HTERT RPE-1 (cell line): ENCODE measurements around the gene FKBP1A.

ENCODE experiments used
- in situ Hi-C: fragments of 300-500 bp; cut with MboI; formaldehyde crosslinking; loops from 4 replicates; pipeline ENCODE4 v1.14.3; 2020; ENCODE audit warnings: low sequenced_read_pairs

Gene FKBP1A

DNA sequence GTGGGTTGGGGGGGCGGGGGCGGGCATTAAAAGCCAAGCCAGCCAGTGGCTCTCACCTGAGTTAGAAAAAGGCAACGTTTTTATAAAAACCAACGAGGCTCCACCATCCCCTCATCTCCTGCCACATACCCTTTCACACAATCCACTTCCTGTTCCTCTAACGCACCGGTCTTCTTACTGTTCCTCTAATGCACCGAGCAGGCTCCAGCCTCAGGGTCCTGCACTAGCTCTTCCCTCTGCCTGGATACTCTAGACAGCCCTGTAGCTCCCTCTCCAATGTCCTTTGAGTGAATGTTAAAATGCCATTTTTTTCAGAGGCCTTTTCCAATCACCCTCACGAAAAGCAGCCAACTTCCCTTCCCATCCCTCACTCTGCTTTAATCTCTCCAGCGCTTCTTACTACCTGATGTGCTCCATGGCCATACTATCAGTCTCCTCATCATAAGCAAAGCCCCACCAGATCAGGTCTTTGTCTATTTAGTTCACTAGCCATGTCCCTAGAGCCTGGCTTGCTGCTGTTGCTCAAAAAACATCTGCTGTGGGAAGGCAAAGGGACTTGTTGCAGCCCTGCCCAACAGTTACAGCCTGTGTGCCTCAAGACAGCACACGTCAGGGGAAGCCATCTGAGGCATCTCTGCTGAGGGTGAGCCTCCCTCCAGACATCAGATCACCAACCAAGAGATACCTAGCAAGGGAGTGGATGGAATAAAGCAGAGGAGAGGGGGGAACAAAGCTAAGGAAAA lies 3.9 kb downstream of the FKBP1A start:
- in situ Hi-C loops = no loop called here

DNA sequence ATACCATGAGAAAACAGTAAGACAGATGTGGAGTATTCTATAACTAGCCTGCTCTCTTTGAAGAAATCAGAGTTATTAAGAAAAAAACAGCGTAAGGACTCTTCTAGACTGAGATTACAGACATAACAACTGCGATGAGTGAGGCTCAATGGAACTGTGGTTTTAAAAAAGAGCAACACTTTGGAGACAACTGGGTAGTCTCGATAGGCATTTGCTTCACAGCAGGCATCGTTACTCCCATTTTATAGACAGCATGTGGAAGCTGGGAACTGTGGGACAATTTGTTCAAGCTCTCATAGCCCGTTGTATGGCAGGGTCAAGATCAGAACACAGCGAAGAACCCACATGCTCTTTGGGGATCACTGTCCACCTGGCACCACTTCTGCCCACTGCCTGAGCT lies 4.6 kb downstream of the FKBP1A start:
- in situ Hi-C loops = no loop called here

DNA sequence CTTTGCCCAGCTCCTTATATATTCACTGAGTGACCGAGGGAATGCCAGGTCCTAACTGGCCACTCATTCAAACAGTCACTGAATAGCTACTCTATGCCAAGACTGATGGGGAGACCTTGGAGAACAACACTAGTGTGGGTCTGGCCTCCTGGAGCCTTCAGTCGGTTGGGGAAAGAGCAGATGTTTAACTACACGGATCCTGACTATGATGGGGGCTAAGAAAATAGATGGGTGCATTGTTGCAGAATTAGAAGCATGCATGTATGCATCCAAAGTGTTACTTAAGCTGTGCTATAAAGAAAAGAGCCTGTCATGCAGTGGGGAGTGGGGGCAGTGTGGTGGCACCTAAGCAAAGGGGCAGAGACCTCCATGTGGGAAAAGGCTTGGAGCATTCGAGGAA lies 6.5 kb downstream of the FKBP1A start:
- in situ Hi-C loops = no loop called here

DNA sequence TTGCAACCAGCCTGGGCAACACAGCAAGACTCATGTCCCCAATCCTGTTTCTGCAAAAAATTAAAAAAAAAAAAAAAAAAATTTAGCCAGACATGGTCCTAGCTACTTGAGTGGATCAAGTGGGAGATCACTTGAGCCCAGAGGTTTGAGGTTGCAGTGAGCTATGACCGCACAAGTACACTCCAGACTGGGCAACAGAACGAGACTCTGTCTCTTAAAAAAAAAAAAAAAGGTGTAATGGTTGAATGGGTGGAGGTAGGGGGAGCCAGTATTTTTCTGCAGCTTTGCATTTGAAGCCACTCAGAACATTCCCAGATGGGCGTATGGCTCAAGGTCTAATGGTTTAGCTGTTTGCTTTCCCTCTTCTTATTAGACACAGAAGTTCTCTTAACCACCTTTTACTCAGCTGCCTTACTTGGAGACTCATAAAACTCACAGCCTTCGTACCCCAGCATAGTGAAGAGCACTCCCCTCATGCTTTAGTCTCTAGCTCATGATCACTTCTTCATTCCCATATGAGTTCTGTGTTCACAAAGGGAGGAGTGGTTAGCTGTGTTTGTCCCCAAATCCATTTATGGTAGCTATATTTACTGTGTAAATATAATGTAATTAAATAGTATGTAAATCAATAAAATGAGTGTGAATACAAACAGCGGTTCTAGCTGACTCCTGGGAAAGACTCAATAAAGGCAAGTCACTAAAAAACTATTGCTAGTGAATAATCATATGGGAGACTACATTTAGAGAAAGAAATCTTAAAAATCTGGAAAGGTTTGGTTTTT lies 9.0 kb downstream of the FKBP1A start:
- in situ Hi-C loops = no loop called here

DNA sequence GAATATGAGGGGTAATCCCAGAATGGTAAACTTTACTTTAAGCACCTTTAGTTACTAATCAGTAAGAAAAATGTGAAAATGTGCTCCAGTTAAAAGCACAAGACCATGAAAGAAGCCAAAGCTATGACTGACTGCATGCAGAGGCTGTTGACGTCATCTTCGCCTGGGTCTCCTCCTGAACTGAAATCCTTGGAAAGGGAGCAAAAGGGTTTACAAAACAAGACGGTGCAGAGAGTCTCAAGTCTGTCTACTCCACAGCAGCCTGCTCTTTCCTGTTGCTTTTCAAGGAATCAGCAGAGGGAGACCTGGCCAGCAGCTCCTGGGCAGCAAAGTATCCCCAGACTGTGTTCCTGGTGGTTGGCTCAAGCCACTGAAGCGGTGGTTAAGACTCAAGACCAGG lies 10.2 kb downstream of the FKBP1A start:
- in situ Hi-C loops = no loop called here

DNA sequence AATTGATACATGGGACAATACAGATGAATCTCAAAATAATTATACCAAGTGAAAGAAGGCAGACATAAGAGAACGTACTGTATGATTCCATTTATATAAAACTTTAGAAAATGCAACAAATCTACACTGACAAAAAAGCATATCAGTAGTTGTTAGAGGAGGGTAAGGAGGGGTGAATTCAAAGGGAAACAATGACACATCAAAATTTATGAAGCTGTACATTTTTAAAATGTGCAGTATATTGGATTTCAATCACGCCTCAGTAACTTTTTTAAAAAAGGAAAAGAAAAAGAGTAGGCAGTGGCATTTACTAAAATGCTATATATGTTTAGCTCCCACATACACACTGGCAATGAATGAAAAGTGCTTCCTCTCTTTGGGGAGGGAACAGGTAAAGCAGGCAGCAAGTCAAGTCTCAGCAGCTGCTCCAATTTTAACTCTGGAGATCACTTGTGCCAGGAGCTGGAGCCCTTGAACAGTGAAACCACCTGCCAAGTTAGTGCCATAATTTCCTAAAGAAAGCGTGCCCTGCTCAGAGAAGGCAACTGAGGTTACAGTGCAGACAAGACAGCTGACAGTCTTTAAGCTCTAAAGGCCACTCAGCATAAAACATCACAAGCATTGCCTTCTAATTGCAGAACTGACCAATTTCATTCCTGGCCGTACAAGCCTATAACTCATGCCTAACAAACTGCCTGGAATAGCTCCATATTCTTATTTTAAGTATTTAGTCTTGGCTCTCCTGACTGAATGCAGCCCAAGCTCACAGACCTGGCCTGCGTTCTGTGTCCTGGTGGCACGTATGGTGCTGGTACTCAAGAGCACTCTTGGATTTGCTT lies 10.9 kb downstream of the FKBP1A start:
- in situ Hi-C loops = no loop called here

DNA sequence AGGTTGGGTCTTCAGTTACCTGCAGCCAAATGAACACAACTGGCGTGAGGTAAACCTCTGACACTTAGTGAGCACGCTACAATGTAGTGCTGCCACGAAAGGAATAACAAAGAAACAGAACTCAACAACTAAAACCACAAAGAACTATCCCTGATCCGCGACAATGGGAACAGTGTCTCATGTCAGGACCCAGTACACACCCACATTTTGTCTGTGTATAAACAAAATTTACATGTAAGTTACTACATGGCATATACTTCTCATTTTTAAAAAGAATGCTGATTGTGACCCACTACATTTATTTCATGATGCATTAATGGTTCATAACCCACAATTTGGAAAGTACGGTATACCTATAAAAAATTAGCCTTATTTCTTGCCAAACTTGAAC lies 14.1 kb downstream of the FKBP1A start:
- in situ Hi-C loops = no loop called here

DNA sequence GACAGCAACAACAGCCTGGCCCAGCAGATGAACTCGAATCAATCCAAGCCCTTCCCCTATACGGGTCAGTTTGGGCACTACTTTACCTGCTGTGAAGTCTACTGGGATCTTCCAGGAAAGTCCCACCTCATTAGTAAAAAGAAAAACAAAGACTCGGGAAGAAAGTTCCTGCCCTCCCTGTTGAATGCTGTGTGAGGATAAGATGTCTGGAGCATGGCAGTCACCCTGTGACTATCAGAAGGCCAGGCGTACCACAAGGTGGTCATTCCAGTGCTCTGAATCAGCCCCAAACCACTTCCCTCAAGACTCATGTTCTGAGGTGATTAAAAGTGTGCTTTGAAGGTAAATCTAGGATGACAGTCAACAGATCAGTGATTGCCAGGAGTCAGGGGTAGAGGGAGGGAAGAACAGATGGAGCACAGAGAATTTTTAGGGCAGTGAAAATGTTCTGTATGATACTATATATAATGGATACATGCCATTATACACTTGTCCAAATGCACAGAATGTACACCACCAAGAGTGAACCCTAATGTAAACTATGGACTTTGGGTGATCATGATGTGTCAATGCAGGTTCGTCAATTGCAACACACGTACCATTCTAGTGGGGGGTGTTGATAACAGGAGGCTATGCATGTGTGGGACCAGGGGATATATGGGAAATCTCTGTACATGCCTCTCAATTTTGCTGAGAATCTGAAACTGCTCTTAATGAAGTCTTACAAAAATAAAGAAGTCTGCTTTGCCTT lies 14.7 kb downstream of the FKBP1A start:
- in situ Hi-C loops = no loop called here

DNA sequence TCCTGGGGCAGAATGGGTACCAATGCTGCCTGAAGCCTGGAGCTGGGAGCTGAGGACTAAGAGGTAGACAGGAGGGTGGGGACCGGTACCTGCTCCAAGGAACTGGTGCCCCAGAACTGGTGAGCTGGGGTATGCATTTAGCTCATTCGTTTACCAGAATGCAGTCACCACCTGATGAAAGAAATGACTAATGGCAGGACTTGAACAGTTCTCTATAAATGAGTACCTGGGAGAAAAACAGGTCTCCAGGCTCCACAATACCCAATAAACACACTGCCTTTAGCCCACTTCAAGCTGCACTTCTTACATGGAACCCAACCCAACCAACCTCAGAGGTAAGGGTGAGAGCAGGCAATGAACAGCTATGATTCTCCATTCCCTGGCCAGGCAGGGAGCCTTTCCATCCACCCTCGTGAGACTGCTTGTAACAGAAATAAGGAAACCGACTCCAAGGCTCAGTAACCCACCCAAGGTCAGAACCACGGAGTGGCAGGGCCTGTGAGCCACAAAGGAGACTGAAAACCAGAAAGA lies 15.4 kb downstream of the FKBP1A start:
- in situ Hi-C loops = no loop called here

DNA sequence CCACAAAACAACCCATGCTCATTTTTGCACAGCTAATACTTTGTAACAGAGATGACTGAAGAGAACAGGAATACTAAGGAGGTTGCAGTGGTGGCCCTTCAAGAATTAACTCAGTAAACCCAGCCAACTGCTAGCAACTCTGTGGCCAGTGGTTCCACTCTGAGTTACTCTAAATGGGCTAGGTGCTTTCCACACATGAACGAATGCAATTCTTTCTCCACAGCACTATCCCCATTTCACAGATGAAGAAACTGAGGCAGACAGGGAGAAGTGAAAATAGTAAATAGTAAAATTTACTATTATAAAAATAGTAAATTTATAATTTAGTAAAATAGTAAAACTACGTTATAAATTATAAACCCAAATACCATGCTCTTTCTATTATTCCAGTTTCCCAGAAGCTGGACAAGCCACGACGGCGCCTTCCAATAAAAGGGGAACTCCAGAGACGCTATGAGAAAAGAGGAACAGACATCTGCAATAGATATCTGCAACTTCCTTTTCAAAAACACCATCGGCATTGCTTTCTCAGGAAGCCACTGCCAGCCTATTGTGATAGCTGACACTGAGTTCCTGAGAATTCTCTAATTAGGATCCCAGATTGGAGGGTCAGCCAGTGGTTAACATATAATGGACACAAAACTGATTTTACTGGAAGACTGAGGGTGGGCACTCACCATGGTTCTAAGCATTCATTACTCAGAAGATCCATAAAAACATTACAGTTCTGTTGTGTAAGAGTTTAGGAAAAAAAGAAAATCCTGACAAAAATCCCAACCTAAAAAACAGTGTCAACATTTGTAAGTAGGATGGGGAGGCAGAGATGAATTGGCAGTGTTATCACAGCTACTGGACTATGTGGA lies 16.2 kb downstream of the FKBP1A start:
- in situ Hi-C loops = no loop called here

DNA sequence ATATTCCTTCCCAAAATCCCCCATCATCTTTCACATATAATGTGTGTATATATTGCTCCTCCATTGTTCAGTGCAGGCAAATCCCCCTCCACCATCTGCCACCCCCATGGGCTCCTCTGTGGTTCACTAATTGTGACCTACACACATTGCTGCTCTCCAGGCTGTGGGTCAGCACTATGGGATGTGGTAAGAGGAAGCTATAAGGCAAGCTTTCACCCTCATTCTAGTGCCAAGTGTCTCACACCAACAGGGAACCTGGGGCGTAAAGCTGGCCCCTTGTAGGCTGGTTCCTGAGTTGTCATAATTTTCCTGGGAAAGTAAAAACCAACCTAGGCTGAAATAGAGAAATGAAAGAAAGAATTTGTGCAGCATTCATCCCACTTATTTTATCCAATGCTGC lies 16.8 kb downstream of the FKBP1A start:
- in situ Hi-C loops = no loop called here

DNA sequence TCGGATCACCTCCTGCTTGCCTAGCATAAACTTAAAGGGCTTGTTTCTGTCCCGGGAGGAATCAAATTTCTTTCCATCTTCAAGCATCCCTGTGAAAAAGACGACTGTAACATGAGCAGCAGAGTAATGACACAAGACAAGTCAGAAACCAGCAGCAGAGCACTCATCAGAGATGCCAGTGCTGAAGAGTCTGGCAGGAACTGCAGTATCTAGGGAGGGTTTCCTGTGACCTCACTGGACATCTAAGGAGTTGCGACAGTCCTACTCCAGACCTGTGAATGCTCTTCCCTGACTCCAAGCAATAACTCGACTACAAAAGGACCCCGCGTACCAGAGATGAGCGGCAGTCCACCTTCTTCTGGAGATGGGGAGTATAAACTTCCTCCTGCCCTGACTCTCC lies 17.3 kb downstream of the FKBP1A start:
- in situ Hi-C loops = no loop called here

DNA sequence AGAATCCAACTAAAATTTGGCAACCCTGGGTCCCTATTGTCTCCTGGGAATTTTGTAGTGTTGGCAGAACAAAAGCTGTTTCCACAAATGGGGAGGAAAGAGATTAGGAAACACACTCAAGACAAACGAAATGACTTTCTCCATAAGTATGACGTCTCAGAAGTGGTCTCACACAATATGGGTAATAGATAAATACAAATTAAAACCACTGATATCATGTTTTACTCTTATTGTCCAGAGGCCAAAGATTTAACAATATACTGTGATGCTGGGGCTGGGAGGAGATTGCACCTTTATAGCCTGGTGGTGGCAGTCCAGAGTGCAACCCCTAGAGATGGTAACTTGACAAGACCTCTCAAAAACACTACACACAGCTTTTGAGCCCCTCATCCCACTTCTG lies 18.6 kb downstream of the FKBP1A start:
- in situ Hi-C loops = no loop called here

DNA sequence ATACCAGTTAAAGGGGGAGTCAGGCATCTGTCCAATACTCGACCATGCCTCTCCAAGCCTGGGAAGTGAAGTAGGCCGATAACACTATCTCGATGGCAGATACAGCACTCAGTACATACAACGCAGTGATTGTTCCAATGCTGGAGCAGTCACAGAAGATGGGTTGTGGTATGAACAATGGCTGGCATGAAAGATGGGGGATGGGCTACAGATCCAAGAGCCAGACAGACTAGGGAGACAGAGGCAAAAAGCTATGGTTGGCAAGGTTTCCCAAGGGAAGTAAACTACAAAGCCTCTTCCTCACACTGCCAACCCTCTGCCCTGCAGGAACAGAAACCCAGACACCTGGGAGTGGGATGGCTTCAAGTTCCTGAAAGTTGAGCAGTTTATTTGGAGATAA lies 19.2 kb downstream of the FKBP1A start:
- in situ Hi-C loops = no loop called here

DNA sequence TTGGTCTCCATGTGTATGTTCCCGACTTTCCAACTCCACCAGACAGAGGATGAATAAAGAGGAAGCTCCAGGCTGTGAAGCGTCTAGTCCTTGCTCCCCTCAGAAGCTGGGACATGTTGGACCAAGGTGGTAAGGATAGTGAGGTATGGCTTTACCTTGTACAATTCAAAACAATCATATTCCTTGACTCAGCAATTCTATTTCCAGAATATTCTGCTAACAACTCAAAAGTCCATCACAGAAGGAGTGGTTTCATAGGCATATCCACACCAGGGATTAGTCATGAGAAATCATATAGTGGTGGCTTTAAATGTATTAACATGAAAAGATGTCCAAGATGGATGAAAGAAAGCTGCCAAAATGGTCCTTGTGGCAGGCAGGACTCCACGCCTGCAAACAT lies 19.8 kb downstream of the FKBP1A start:
- in situ Hi-C loops = no loop called here

DNA sequence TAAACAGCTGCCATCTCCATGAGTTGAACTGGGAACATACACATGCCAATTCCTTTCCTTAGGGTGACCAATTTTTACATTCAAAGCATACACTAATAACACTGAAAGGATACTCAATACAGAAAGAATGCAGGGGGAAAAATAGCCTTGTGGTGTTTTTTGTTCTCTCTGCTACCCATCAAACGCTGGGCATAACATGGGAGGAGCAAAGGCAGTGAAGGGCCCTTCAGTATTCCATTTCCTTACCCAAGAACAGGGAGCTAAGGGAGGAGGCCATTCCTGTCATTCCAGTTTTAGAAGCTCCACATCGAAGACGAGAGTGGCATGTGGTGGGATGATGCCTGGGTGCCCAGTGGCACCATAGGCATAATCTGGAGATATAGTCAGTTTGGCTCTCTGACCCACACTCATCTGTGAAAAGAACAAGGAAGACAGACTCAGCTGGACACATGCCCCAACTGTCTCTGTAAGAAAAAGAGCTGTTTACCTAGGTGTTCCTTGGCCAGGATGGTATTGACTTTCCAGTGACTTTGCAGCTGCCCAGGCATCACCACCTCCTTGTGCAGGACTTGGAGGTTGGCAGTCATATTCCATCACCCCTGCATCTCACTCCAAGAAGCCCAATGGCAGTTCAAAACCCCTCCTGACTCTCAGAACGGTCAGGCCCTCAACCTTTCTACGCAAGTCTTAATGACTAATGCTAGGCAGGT lies 20.9 kb downstream of the FKBP1A start:
- in situ Hi-C loops = no loop called here

DNA sequence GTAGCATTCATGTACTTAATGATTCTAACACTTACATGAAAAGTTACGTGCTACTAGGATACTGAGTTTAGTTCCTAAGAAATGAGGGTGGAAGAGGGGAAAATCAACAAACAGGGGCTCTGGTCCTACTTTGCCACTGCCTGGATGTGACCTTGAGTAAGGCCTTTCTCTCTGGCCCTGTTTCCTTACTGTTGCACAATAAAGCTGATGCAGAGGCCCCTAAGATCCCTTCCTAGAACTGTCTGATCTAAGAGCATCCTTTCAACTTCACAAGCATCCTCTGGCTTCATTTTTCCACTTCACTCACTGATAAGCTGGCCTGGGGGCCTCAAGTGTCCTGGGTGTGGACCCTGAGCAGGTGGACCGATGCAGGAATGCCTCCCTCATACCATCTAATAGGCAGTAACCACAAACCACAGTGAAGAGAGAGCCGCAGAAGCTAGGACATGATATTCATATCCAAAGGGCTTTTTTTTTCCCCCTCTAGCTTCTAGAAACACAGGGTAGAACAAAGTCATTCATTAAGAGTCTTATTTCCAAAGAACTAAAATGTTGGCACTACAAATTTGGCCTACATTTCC lies 21.6 kb downstream of the FKBP1A start:
- in situ Hi-C loops = no loop called here

DNA sequence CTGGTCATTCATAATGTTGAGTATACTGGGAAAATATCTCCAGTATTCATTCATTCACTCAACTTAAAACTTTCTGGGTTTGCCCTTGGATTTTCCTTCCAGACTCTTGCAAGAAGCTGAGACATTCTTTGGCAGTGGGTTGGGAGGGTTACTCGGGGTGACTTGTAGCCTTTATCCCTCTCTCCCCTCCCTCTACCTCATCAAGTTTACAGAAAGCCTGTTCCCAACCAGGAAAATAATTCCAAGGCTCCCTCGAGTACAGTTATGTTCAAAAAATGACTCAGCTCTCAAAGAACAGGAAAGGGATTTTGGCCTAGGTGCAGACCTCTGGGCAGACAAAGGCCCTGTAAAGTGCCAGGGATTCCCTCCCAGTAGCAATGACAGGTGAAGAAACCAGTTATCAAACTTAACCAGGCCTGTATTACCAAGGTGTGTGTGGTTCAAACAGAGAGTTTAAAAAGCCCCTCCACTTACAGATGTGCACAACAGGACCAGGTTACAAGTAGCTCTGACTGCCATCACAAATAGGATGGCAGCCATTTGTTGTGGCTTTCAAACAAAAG lies 22.2 kb downstream of the FKBP1A start:
- in situ Hi-C loops = no loop called here
